Gastrocnemius medialis (tissue), 4 donors: ENCODE data around the gene SEC23IP.

Experiments used
- POLR2A ChIP-seq, 2 donors: fragments of 450-650 bp; IDR thresholded peaks; one replicate each; pipeline ENCODE4 v1.6.1; 2017; ENCODE audit warnings: antibody characterized with exemption in 2 of 2, mild to moderate bottlenecking in 2 of 2, moderate library complexity in 2 of 2
- TF ChIP-seq, protein P1 (sequence below), 5 experiments: fragments of 450-650 bp in 3 of 5; fragments of 200-600 bp in 2 of 5; sonication (generic) in 2 of 5; IDR thresholded peaks in 4 of 5; conservative IDR thresholded peaks in 1 of 5; 1 replicate in 4 of 5; 2 replicates in 1 of 5; pipeline ENCODE4 v1.5.1; 2016 to 2019; ENCODE audit warnings: antibody characterized with exemption in 5 of 5, mild to moderate bottlenecking in 3 of 5, moderate library complexity in 3 of 5

DNA sequence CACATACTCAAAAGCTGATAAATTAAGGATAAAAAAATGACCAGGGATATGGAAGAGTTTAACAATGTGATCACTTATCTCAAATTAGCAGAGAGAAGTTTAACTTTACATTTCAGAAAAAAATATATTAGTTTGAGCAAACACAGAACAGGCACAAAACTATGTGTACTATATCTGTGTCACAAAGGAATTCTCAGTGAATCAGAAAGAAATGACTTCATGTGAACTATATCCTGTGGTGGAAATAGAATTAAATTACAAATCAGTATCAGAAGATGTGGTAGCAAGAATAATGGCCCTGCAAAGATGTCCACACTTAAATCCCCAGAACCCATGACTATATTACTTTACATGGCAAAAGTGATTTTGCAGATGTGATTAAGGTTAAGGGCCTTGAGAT, 70.3 kb downstream of the SEC23IP start:
- TF ChIP-seq, protein P1, sequence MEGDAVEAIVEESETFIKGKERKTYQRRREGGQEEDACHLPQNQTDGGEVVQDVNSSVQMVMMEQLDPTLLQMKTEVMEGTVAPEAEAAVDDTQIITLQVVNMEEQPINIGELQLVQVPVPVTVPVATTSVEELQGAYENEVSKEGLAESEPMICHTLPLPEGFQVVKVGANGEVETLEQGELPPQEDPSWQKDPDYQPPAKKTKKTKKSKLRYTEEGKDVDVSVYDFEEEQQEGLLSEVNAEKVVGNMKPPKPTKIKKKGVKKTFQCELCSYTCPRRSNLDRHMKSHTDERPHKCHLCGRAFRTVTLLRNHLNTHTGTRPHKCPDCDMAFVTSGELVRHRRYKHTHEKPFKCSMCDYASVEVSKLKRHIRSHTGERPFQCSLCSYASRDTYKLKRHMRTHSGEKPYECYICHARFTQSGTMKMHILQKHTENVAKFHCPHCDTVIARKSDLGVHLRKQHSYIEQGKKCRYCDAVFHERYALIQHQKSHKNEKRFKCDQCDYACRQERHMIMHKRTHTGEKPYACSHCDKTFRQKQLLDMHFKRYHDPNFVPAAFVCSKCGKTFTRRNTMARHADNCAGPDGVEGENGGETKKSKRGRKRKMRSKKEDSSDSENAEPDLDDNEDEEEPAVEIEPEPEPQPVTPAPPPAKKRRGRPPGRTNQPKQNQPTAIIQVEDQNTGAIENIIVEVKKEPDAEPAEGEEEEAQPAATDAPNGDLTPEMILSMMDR (IDR thresholded peaks at IDR 0.05 in 4 of 5, conservative IDR thresholded peaks at IDR 0.05 in 1 of 5), result no peak
- TF ChIP-seq POLR2A (IDR thresholded peaks at IDR 0.05), result no peak
